NCI-H446 treated with DMSO at 0.1 percent for 48 hours (cell line): ENCODE measurements around the gene FLT3LG.
"Not testable (repeated sequence)": the region's sequence is repeated elsewhere in the genome, so short reads cannot be mapped to it uniquely, and the experiment has no call there.

Experiments used
- DNase-seq: peaks from one replicate; lab custom pipeline; 2025; lab: John Stamatoyannopoulos, UW

The FLT3LG gene

GRCh38 chr19:49441210-49441959 lies 32.6 kb upstream of the FLT3LG start, which contains the start of gene SLC17A7:
Gene SLC17A7, minus strand, starts transcription at chr19:49441527. Its CDS starts 148 bp downstream, at chr19:49441379.
- no peak for DNase-seq

DNA sequence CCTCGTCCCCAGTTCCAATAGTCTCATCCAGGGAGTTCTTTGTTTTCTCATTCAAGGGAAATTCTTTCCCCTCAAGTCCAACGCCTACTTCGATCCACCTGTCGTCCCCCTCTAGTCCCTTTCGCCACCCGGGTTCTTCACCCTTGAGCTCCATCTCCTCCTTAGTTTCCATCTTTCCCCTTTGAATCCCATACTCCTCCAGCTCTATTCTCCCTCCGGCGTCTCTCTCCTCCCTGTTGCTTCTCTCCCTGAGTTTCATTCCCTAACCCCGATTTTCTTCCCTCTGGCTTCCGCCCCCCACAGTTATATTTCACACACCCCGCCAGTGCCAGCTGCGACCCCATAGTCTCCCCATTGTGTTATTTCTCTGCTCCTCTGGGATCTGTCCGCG lies 32.1 kb upstream of the FLT3LG start:
- DNase-seq: no peak

DNA sequence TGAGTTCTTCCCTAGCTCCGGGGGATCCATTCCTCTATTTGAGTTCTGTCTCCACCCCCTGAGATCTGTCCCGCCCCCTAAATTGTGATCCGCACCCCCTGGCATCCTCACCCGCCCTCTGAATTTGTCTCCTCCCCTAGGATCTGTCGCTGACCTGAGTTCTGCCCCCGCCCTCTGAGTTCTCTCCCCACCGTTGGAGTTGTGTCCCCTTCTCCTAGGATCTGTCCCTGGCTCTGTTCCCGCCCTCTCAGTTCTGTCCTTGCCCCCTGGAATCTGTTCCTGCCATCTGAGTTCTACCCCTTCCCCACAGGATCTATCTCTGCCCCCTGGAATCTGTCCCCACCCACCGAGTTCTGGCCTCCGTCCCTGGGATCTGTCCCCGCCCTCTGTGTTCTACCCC lies 31.7 kb upstream of the FLT3LG start:
- peak; percentile 25 for DNase-seq

DNA sequence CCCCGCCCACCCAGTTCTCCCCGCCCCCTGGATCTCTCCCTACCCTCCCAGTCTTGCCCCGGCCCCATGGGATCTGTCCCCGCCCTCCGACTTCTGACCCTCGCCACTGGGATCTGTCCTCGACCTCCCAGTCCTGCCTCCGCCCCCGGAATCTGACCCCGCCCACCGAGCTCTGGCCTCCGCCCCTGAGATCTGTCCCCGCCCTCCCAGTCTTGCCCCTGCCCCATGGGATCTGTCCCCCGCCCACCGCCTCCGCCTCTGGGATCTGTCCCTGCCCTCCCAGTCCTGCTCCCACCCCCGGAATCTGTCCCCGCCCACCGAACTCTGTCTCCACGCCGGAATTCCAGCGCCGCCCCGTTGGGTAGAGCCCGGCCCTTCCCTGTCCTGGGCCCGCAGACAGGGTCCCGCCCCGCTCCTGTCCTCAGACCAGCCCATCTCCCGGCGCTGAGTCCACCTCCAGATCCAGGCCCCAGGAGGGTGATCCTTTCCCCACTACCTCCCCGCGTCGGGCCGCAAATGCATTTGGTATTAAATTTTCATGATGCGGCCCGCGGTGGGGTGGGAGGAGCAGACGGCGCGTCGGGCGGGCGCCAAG lies 31.1 kb upstream of the FLT3LG start:
- peak; percentile 79 for DNase-seq

GRCh38 chr19:49443366-49444099 lies 30.5 kb upstream of the FLT3LG start:
- DNase-seq: peak; percentile 98

GRCh38 chr19:49444100-49444700 lies 29.8 kb upstream of the FLT3LG start:
- not testable (repeated sequence) for DNase-seq

GRCh38 chr19:49445997-49446396 lies 28.0 kb upstream of the FLT3LG start:
- DNase-seq: no peak

- DNase-seq: no peak
Observed at GRCh38 chr19:49447485-49448431, 26.3 kb upstream of the FLT3LG start.

- DNase-seq: no peak
Observed at GRCh38 chr19:49448432-49448786, 25.6 kb upstream of the FLT3LG start.

- no peak for DNase-seq
Observed at GRCh38 chr19:49450405-49450804, 23.6 kb upstream of the FLT3LG start.

- DNase-seq: peak; percentile 99
Observed at GRCh38 chr19:49451430-49452181, 22.4 kb upstream of the FLT3LG start, which contains the start of gene PIH1D1. Gene PIH1D1, minus strand, starts transcription at chr19:49451814. Its CDS starts 240 bp downstream, at chr19:49451574.

DNA sequence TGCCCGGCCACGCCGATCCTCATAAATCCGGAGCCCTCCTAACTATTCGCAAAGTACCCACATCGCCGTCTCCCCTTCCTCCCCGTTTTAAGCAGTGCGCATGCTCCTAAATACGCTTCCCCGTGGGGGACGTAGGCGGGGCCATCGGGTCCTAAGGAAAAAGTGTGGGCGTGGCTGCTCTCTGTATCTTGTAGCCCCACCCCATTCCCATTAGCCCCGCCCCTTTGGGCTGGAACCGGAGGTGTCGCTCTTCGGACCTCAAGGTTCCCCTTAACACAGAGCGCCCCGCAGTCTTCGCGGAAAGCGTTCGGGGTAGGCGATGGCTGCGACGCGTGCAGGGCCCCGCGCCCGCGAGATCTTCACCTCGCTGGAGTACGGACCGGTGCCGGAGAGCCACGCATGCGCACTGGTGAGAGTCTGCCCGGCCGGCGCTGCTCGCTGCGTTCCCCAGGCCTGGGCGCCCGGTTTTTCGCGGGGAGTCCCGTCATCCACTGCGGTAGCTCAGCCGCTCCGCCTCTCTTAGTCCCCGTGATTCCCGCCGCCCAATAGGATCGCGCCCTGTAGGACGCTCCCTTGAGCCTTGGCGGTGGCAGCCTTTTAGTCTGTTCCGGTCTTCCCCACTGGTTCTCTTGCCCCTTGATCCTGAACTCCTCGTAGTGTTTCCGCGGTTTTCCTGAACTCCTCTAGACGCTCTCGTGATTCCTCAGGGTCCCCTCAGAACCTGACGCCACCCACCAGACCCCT lies 20.8 kb upstream of the FLT3LG start, which contains the start of gene ALDH16A1:
Gene ALDH16A1, plus strand, starts transcription at position 213 of the 744 bp plus-strand sequence. Its CDS starts 107 bp downstream, at position 320.
- peak; percentile 97 for DNase-seq

GRCh38 chr19:49453757-49454240 lies 20.2 kb upstream of the FLT3LG start:
- no peak for DNase-seq

- DNase-seq: no peak
Observed at GRCh38 chr19:49455773-49456172, 18.2 kb upstream of the FLT3LG start.

GRCh38 chr19:49456326-49456725 lies 17.7 kb upstream of the FLT3LG start:
- DNase-seq: no peak

DNA sequence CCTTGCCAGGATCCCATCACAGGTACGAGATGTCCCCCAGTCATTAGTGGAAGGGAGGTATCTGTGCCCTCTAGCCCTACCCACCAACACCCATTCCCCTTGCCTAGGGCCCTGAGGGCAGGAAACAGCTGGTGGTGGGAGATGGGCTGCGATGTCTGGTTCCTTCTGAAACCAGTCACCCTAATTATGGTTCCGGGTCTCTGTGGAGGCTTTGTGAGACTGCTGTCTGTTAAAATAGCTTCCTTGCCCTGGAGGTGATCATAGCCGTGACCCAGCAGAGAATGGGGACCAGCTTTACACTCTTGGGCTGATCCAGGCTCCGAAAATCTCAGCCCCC lies 15.5 kb upstream of the FLT3LG start:
- DNase-seq: no peak

DNA sequence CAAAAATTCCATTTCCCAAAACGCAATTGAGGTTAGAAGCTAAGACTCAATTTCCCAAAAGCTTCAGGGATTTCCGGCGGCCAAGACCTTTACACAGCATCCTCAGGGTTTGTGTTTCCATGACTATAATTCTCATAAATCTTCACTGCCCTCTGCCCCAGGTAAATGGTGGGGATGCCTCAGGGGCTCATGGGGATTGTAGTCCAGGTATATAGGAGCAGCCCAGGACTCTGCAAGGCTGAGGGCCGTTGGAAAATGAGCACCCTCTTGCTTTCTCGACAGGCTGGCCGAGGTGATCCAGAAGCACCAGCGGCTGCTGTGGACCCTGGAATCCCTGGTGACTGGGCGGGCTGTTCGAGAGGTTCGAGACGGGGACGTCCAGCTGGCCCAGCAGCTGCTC lies 14.6 kb upstream of the FLT3LG start:
- no peak for DNase-seq

DNA sequence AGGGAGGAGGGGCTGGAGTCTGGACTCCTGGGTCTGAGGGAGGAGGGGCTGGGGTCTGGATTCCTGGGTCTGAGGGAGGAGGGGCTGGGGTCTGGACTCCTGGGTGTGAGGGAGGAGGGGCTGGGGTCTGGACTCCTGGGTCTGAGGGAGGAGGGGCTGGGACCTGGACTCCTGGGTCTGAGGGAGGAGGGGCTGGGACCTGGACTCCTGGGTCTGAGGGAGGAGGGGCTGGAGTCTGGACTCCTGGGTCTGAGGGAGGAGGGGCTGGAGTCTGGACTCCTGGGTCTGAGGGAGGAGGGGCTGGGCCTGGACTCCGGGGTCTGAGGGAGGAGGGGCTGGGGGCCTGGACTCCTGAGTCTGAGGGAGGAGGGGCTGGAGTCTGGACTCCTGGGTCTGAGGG lies 12.9 kb upstream of the FLT3LG start:
- not testable (repeated sequence) for DNase-seq

- no peak for DNase-seq
Observed at GRCh38 chr19:49461656-49462055, 12.4 kb upstream of the FLT3LG start.

- no peak for DNase-seq
Observed at GRCh38 chr19:49462492-49462891, 11.5 kb upstream of the FLT3LG start.
